Measurements from ENCODE around the gene UGT2B17. TPM values are rescaled to one million over a fixed set of nuclear protein-coding genes. Genes with fewer than 3 reads are reported as not detected.

Gene UGT2B17
- total RNA-seq, 1 donor from 2014 or later: 0.18 TPM

DNA sequence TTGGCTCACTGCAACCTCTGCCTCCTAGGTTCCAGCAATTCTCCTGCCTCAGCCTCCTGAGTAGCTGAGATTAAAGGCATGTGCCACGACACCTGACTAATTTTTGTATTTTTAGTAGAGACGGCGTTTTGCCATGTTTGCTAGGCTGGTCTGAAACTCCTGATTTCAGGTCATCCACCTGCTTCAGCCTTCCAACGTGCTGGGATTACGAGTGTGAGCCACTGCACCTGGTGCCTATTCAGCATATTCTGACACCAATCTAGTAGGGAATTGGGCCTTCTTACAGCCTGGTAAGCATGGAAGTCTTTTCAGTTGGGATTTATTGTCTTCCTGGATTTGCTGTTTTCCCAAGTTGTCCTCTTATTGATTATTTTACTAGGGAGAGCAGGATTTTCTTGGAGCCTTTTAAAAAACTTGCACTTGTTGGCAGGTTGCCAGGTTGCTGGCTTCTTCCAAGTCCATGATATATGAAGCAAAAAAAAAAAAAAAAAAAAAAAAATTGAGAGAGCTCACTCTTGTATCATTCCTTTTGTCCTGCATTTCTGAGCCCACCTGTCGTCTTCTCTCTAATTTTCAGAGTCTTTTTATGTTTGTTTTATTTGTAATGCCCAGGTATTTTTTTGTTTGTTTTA is 85.2 kb downstream of the UGT2B17 start:
- Histone ChIP-seq H3K27me3 (ENCODE audit: low read depth) (no peaks in the 10 kb centered on the region), H3K27ac (no peak overlapping the region), H3K4me3 (no peak overlapping the region), H3K9me3 (no peaks in the 10 kb centered on the region), H3K4me1 (no peaks in the 10 kb centered on the region), H3K36me3 (no peaks in the 10 kb centered on the region)
- no peak for ATAC-seq
- no peak for DNase-seq
- TF ChIP-seq, protein P1, sequence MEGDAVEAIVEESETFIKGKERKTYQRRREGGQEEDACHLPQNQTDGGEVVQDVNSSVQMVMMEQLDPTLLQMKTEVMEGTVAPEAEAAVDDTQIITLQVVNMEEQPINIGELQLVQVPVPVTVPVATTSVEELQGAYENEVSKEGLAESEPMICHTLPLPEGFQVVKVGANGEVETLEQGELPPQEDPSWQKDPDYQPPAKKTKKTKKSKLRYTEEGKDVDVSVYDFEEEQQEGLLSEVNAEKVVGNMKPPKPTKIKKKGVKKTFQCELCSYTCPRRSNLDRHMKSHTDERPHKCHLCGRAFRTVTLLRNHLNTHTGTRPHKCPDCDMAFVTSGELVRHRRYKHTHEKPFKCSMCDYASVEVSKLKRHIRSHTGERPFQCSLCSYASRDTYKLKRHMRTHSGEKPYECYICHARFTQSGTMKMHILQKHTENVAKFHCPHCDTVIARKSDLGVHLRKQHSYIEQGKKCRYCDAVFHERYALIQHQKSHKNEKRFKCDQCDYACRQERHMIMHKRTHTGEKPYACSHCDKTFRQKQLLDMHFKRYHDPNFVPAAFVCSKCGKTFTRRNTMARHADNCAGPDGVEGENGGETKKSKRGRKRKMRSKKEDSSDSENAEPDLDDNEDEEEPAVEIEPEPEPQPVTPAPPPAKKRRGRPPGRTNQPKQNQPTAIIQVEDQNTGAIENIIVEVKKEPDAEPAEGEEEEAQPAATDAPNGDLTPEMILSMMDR (IDR thresholded peaks at IDR 0.05): no peak
- intact Hi-C loops (cut with DNase I): loop anchor here (10.0 kb wide), 1 partner anchor 684 kb away; no protein-coding TSS in a partner anchor

DNA sequence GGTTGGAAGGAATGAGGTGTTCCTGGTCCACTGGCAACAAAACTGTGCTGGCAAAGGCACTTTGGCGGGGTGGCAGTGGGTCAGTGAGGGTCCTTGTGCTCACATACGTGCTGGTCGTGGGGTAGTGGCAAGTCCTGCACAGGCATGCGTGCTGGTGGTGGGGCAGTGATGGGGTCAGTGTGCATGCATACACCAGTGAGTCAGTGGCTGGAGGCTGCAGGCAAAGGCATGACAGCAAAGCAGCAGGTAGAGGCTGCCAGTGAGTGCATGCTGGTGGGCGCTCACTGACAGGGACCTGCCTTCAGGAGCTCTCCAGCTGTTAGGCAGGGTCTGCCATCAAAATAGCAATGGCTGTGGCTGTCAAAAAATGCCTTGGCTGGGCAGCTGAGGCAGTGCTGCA is 86.8 kb downstream of the UGT2B17 start:
- ATAC-seq (no peak), DNase-seq (no peak)
- H3K4me1 ChIP-seq: no peaks in the 10 kb centered on the region
- no peak overlapping the region for H3K27ac ChIP-seq
- TF ChIP-seq, protein P1 (IDR thresholded peaks at IDR 0.05): no peak
- no peaks in the 10 kb centered on the region for H3K9me3 ChIP-seq
- no peaks in the 10 kb centered on the region for H3K36me3 ChIP-seq
- intact Hi-C loops (cut with DNase I): no loop called here
- no peaks in the 10 kb centered on the region for H3K27me3 ChIP-seq (ENCODE audit: low read depth)
- no peak overlapping the region for H3K4me3 ChIP-seq

Other genes with a start within 250 kb of the UGT2B17 start
- 77.2 TPM for gene YTHDC1, start 226.2 kb downstream of the UGT2B17 start, total RNA-seq
- gene TMPRSS11E, start 128.9 kb downstream of the UGT2B17 start, total RNA-seq: not detected
- gene UGT2B15, start 94.3 kb upstream of the UGT2B17 start, total RNA-seq: not detected
- gene UGT2B10, start 239.7 kb upstream of the UGT2B17 start, total RNA-seq: not detected